GM12865 (cell line): ENCODE data around the gene C1orf159.

Experiments used
- DNase-seq: peaks from one replicate; pipeline ENCODE4 v3.0.0; 2010; ENCODE audit warnings: low read depth
- H3K4me3 ChIP-seq: 2 replicates; pipeline ENCODE4 v1.5.1; 2011; ENCODE audit warnings: mild to moderate bottlenecking, low read depth, low read length, control low read depth
- CTCF ChIP-seq: IDR thresholded peaks from 2 replicates; pipeline ENCODE4 v1.5.1; 2011; ENCODE audit warnings: low read length, control low read depth, low read depth, inconsistent platforms; ENCODE audit not compliant: insufficient read depth; ENCODE audit errors: missing control alignments

Gene C1orf159

GRCh38 chr1:1051127-1051810 lies 64.6 kb downstream of the C1orf159 start:
- TF ChIP-seq CTCF: no peak
- H3K4me3 ChIP-seq: no peak overlapping the region
- no peak for DNase-seq

- H3K4me3 ChIP-seq: no peak overlapping the region
- DNase-seq: peak; percentile 66
- no peak for TF ChIP-seq CTCF
Observed at GRCh38 chr1:1050577-1051052, 65.3 kb downstream of the C1orf159 start.

- H3K4me3 ChIP-seq: no peak overlapping the region
- no peak for DNase-seq
- TF ChIP-seq CTCF: no peak
Observed at GRCh38 chr1:1049318-1050165, 66.3 kb downstream of the C1orf159 start.

GRCh38 chr1:1048765-1049164 lies 67.1 kb downstream of the C1orf159 start:
- DNase-seq: no peak
- no peak overlapping the region for H3K4me3 ChIP-seq
- no peak for TF ChIP-seq CTCF

- TF ChIP-seq CTCF: no peak
- DNase-seq: no peak
- H3K4me3 ChIP-seq: no peak overlapping the region
Observed at GRCh38 chr1:1047963-1048362, 67.9 kb downstream of the C1orf159 start.

- no peak overlapping the region for H3K4me3 ChIP-seq
- no peak for TF ChIP-seq CTCF
- DNase-seq: no peak
Observed at GRCh38 chr1:1047407-1047806, 68.5 kb downstream of the C1orf159 start.
